ENCODE results near the gene TP73. TPM values are rescaled to one million over a fixed set of nuclear protein-coding genes. Genes with fewer than 3 reads are reported as not detected.
"Not testable (repeated sequence)": the region's sequence is repeated elsewhere in the genome, so short reads cannot be mapped to it uniquely, and the experiment has no call there.

Gene TP73
- total RNA-seq, 3 donors from 2014 or later: 0.66 to 1.0 TPM; not detected in 1

- Histone ChIP-seq H3K4me1 (no peaks in the 10 kb centered on the region), H3K4me3 (no peak overlapping the region), H3K27ac (peak overlapping the region in 1 of 2 donors; percentile 55), H3K36me3 (no peaks in the 10 kb centered on the region), H3K27me3 (peaks cover 0 to 56% of the 10 kb centered on the region in 2 donors), H3K9me3 (no peaks in the 10 kb centered on the region)
- TF ChIP-seq POLR2AphosphoS5 (IDR thresholded peaks at IDR 0.05): no peak
- TF ChIP-seq POLR2A (IDR thresholded peaks at IDR 0.05): no peak
- TF ChIP-seq CTCF (IDR thresholded peaks at IDR 0.05): no peak
- no peak for DNase-seq (ENCODE audit: low spot score in 2 of 2)
- intact Hi-C loops (cut with DNase I; ENCODE audit: low total_unique reads): no loop called here
Observed at GRCh38 chr1:3717715-3718601, 65.6 kb downstream of the TP73 start.

GRCh38 chr1:3718764-3719163, 66.4 kb downstream of the TP73 start:
- no peak overlapping the region for H3K4me3 ChIP-seq

GRCh38 chr1:3721955-3722465, 69.7 kb downstream of the TP73 start:
- Histone ChIP-seq H3K4me3 (no peak overlapping the region), H3K4me1 (no peaks in the 10 kb centered on the region), H3K27ac (no peak overlapping the region), H3K9me3 (no peaks in the 10 kb centered on the region), H3K36me3 (no peaks in the 10 kb centered on the region), H3K27me3 (peaks cover 0 to 30% of the 10 kb centered on the region in 2 donors)
- TF ChIP-seq CTCF (IDR thresholded peaks at IDR 0.05): no peak
- no peak for TF ChIP-seq POLR2AphosphoS5 (IDR thresholded peaks at IDR 0.05)
- TF ChIP-seq POLR2A (IDR thresholded peaks at IDR 0.05): no peak
- DNase-seq (ENCODE audit: low spot score in 2 of 2): no peak
- intact Hi-C loops (cut with DNase I; ENCODE audit: low total_unique reads): no loop called here

More at GRCh38 chr1:3718764-3719163, 66.4 kb downstream of the TP73 start:
- intact Hi-C loops (cut with DNase I; ENCODE audit: low total_unique reads): no loop called here
- H3K27ac ChIP-seq: no peak overlapping the region
- no peaks in the 10 kb centered on the region for H3K36me3 ChIP-seq
- no peaks in the 10 kb centered on the region for H3K9me3 ChIP-seq
- DNase-seq (ENCODE audit: low spot score in 2 of 2): no peak
- H3K4me1 ChIP-seq: no peaks in the 10 kb centered on the region
- peaks cover 0 to 51% of the 10 kb centered on the region in 2 donors for H3K27me3 ChIP-seq
- TF ChIP-seq POLR2A (IDR thresholded peaks at IDR 0.05): no peak
- TF ChIP-seq POLR2AphosphoS5 (IDR thresholded peaks at IDR 0.05): no peak
- no peak for TF ChIP-seq CTCF (IDR thresholded peaks at IDR 0.05)

GRCh38 chr1:3722846-3723245, 70.5 kb downstream of the TP73 start:
- Histone ChIP-seq H3K27me3 (peaks cover 0 to 28% of the 10 kb centered on the region in 2 donors), H3K27ac (no peak overlapping the region), H3K9me3 (no peaks in the 10 kb centered on the region), H3K36me3 (no peaks in the 10 kb centered on the region), H3K4me3 (no peak overlapping the region), H3K4me1 (no peaks in the 10 kb centered on the region)
- DNase-seq (ENCODE audit: low spot score in 2 of 2): no peak
- no peak for TF ChIP-seq POLR2AphosphoS5 (IDR thresholded peaks at IDR 0.05)
- no peak for TF ChIP-seq CTCF (IDR thresholded peaks at IDR 0.05)
- TF ChIP-seq POLR2A (IDR thresholded peaks at IDR 0.05): no peak
- intact Hi-C loops (cut with DNase I; ENCODE audit: low total_unique reads): no loop called here

GRCh38 chr1:3724416-3725030, 72.2 kb downstream of the TP73 start:
- intact Hi-C loops (cut with DNase I; ENCODE audit: low total_unique reads): not testable (repeated sequence)
- peak; percentile 82 to 93 (median 92) for TF ChIP-seq CTCF (IDR thresholded peaks at IDR 0.05)

More at GRCh38 chr1:3724416-3725030, 72.2 kb downstream of the TP73 start:
- H3K27me3 ChIP-seq: peaks cover 0 to 26% of the 10 kb centered on the region in 2 donors
- H3K4me1 ChIP-seq, H3K36me3 ChIP-seq, H3K4me3 ChIP-seq, H3K27ac ChIP-seq, H3K9me3 ChIP-seq: not testable (repeated sequence)
- peak in 1 of 2 donors; percentile 70 for DNase-seq (ENCODE audit: low spot score in 2 of 2)

Data from breast epithelium (tissue), 4 donors.